ENCODE measurements around the gene TRAK1.

Gene TRAK1

DNA sequence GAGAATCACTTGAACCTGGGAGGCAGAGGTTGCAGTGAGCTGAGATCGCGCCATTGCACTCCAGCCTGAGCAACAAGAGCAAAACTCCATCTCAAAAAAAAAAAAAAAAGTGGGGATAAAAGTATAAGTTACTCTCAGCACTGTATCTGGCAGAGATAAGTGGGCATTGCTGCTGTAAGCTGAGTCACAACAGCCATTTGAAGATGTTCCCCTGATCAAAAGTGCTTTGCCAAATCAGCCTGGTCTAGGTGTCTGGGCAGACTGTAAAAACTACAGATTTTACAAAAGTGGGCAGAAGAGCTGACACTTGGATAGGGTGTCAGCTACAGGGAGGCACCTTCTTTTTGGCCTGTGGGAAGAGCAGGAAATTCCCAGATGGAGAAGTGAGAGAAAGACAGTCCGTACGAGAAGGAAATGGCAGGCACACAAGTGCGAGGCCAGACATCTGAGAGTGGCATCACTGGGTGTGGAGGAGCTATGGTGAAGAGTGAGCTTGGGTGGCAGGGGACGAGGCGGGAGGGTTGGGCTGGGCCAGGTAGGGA lies 78.5 kb downstream of the TRAK1 start:
- TF ChIP-seq GATA1 (IDR thresholded peaks at IDR 0.05; ENCODE audit: low read depth, low read length) (no peak), POLR2A (IDR thresholded peaks at IDR 0.05; ENCODE audit: low read length) (no peak)
- peak in 1 of 2 experiments; percentile 7 for DNase-seq

DNA sequence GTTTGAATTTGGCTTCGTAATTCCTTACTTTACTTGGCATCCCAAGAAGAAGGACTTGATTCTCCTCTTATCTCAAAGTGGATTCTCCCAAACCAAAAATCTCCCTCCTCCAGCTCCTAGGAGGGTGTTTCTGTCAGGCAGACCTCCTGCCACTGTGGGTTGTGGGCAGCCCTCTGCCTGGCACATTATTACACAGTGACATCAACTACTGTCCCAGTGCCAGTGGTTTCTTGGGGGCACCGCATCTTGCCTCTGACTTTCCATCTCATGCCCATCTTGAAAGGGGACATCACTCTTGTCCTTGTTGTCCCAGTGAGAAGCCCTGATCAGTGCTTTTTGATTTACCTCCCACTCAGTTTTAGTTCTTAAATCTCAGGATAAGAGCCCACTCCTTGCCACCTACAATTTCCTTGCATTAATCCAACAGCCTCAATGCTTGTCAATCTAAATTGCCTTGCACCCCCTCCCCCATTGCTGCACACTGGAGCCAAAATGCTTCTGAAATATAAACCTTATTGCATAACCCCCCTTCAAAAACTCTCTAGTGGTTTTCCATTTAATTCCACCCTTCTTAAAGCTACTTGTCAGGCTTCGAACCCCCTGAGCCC lies 81.0 kb downstream of the TRAK1 start:
- DNase-seq, result no peak
- TF ChIP-seq GATA1 (IDR thresholded peaks at IDR 0.05; ENCODE audit: low read depth, low read length) (no peak), POLR2A (IDR thresholded peaks at IDR 0.05; ENCODE audit: low read length) (no peak)

DNA sequence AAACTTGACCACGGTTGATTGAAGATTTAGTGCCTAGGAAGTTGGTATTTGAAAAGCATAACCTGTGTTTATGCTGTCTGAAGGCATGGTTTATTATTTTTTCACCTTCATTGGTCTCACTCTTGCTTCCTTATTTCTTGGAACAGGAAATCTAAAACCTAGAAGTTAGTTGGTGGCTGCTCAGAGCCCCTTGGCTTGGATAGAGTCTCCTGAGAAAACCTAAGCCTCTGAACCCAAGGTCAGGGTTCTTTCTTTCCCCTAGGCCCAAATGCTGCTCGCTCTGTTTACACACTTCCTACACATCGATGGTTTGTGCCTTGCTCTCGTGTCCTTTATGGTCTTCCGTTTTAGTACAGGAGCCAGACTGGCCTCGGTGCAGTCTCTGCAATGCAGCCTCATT lies 82.2 kb downstream of the TRAK1 start:
- no peak for DNase-seq
- TF ChIP-seq POLR2A (IDR thresholded peaks at IDR 0.05; ENCODE audit: low read length) (no peak), GATA1 (IDR thresholded peaks at IDR 0.05; ENCODE audit: low read depth, low read length) (no peak)

DNA sequence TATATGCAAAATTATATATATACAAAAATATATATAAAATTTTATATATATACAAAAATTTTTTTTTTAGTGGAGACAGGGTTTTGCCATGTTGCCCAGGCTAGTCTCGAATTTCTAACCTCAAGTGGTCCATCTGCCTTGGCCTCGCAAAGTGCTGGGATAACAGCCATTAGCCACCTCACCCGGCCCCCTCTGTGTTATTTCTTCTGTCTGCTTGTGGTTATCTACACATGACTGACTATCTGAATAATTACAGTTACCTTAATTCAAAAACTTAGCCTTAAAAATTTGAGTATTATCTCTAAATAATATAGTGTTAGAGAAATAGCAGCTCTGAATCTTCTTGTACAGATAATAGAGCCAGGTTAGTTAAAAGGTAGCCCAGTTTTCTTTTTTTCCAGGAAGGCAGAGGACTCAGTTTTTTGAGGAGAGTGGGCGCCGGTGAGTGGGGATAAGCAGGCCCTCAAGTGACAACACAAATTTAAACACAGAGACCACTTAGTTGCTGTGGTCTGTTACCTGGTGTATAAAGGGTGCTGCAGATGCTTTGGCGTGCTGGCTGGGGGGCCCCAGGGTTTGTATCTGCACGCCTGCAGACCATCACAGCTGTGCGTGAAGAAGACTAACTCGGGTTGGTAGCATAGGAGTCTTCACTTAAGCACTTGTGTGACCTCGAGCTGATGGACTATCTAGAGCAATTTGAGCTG lies 83.7 kb downstream of the TRAK1 start:
- no peak for TF ChIP-seq POLR2A (IDR thresholded peaks at IDR 0.05; ENCODE audit: low read length)
- no peak for TF ChIP-seq GATA1 (IDR thresholded peaks at IDR 0.05; ENCODE audit: low read depth, low read length)

DNA sequence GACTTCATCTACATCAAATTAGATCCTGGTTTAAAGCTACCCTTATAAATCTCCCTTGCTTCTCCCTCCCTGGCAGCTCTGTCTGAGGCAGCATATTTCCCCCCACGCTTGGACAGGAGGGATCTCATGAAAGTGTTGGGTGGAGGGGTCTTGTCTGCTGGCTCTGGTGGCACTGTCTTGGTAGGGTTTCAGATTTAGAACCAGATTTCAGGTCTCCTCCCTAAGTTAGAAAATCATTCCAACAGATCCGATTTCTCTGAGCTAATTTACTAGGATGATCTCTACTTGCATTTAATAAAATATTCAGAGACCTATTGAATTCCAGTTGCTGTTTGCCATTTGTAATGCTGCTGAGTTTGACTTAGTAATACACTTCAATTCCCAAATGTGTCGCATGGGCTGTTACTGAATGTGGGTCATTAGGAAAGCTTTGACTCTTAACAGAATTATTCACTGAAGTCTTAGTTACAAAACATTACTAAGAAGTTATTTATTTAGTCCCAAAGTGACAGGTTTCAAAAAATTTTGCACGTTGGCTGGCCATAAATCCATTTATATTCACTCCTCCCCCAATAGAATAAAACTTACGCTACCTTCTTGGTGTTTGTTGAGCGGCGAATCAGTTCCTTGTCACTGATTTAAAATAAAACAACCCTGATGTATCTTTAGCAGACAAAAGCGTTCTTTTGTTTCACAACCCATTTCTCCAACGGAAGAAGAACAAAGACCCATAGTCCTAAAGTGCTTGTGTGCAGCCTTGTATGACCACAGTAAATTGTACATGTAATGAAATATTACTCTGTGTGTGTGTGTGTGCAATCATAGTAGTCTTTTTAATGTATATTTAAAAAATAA lies 84.5 kb downstream of the TRAK1 start:
- DNase-seq, result no peak
- TF ChIP-seq GATA1 (IDR thresholded peaks at IDR 0.05; ENCODE audit: low read depth, low read length) (no peak), POLR2A (IDR thresholded peaks at IDR 0.05; ENCODE audit: low read length) (no peak)

More for the DNA sequence above, 83.7 kb downstream of the TRAK1 start:
- no peak for DNase-seq

DNA sequence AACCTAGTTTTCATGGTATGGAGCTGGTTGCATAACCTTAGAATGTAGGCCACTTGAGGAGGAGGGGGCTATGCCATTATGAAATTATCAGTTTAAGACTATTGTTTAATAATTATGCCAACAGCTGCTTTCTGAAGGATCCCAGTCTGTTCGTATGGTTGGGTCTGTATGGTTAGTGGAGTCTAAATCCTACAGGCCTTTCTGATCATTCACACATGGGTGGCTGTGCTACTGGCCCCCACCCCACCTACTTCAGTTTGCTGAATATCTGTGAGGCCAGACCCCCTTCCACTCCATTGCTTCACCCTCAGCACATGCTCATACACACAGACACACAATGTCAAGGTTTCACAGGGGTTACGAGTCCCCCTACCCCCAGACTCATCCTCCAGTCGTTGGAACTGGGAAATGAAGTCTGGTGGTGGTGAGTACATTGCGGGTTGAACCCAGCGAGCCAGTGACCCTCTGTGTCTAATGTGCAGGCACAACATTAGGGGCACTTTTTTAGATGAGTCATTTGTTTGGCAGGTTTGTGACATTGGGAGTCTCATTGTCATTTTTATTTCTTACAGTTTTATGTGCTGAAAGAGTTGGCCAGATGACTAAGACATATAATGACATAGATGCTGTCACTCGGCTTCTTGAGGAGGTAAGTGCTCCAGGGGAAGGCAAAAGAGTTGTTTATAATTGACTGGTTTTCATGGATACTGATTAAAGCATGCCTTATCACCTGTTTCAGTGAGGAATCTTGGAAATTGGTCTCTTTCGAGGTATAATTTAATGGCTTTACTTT lies 85.3 kb downstream of the TRAK1 start:
- no peak for DNase-seq
- no peak for TF ChIP-seq POLR2A (IDR thresholded peaks at IDR 0.05; ENCODE audit: low read length)
- TF ChIP-seq GATA1 (IDR thresholded peaks at IDR 0.05; ENCODE audit: low read depth, low read length), result no peak

DNA sequence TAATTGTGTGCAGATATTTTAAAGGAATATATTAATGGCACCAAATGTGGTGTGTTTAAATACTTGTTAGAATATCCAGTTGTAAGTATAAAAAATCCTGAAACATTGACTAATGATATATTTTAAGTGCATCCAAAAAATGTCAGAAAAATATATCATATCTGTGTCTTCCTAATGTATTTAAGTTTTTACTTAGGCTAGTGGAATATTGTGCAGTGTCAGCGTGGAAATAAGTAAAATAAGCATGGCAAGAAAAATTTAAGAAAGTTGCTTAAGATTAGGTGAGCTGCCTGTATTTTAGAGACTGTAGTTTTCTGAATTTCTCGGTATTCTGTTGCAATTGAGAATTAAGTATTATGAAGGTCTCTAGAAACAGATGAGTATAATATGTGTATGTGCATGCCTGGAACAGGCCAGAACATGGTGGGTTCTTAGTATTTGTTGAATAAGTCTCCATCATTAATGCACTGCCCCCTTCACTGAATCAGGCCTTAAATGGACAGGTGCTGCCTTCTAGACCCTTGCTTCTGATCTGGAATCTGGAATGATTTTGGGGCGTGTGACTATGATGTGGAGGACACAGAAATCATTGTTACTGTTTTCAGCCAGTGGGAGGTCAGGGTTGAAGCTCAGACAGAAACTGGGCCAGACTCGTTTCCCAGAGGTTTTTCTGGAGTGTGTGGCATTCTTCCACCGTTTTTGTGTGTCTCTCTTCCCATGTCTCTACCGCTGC lies 86.1 kb downstream of the TRAK1 start:
- TF ChIP-seq POLR2A (IDR thresholded peaks at IDR 0.05; ENCODE audit: low read length), result no peak
- TF ChIP-seq GATA1 (IDR thresholded peaks at IDR 0.05; ENCODE audit: low read depth, low read length), result no peak
- no peak for DNase-seq

DNA sequence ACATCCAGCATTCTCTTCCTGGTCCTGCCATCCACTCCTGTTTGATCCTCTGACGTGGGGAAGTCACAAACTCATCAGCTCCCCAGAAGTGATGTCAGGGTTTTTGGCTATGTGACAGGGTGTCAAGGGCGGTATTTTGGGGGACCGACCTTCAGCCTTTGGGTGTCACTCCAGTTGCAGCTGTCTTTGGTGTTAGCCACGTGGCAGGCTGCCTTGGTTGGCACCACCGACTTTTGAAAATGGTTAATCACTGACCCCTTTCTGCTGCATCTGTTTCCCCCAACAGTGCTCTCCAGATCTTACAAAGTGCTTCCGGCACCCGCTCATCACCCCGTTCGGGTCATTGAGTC lies 86.6 kb downstream of the TRAK1 start:
- no peak for DNase-seq
- TF ChIP-seq GATA1 (IDR thresholded peaks at IDR 0.05; ENCODE audit: low read depth, low read length), result no peak

DNA sequence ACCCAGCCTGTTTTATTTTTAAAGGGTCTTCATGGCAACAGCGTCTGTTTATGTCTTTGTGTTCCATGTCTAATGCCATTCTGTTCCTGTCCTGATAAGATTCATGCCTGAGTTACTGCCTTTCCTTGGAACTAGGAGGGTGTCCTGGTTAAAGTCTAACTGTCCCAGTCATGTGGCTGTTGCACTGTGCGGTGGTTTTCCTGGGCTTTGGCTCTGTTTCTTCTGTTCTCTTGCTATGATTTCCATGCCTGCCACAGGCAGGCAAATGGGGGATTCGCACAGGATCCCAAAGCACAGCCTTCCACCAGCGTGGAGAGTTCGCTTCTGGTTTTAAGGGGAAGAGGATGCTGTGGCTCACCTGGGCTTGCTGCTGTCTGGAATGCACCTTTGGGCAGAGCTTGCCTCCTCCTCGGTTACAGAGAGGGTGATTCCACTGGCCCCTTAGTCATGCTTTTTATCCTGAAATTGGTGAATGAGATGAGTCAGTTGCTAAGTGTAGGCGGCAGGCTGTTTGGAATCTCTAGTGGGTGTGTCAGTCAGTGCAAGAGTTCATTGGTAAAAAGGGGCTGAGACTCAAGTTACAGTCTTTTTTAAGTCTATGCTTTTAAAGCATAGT lies 88.1 kb downstream of the TRAK1 start:
- TF ChIP-seq GATA1 (IDR thresholded peaks at IDR 0.05; ENCODE audit: low read depth, low read length) (no peak), POLR2A (IDR thresholded peaks at IDR 0.05; ENCODE audit: low read length) (no peak)
- peak; percentile 24 to 69 for DNase-seq

DNA sequence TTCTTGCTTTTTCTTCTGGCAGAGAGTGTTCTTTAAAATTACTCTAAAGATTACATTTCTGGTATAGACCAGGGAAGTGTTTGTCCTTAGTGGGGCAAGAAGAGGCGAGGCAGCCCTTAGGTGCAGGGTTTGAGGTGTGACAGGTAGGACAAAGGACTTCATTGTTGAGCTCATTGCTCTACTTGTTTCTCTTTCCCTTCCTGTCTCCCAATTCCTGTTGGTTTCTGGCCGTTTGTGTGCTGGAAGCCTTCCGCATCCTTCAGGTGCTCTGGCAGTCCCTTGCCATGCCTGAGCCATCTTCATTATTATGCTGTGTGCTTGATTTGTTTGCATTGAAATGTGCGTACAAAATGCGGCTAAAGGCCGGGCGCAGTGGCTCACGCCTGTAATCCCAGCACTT lies 89.7 kb downstream of the TRAK1 start:
- no peak for DNase-seq
- no peak for TF ChIP-seq POLR2A (IDR thresholded peaks at IDR 0.05; ENCODE audit: low read length)
- TF ChIP-seq GATA1 (IDR thresholded peaks at IDR 0.05; ENCODE audit: low read depth, low read length), result no peak

DNA sequence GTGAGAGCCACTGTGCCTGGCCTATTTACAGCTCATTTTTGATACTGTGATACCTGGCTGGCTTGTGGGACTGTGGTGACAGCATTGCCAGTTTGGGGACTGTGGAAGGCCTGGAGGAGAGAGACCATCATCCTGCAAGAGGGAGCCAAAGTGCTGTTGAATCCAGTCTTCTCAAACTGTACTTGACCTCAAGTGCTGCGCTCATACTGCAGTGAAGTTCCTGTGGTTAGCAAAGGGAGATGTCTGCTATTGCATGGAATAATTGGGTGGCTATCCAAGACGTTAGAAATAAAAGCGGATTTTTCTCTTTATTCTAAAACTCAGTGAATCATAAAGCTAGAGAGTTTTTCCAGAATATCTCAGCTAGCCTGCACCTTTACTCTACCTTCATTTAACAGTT lies 91.4 kb downstream of the TRAK1 start:
- TF ChIP-seq GATA1 (IDR thresholded peaks at IDR 0.05; ENCODE audit: low read depth, low read length) (no peak), POLR2A (IDR thresholded peaks at IDR 0.05; ENCODE audit: low read length) (no peak)
- no peak for DNase-seq

DNA sequence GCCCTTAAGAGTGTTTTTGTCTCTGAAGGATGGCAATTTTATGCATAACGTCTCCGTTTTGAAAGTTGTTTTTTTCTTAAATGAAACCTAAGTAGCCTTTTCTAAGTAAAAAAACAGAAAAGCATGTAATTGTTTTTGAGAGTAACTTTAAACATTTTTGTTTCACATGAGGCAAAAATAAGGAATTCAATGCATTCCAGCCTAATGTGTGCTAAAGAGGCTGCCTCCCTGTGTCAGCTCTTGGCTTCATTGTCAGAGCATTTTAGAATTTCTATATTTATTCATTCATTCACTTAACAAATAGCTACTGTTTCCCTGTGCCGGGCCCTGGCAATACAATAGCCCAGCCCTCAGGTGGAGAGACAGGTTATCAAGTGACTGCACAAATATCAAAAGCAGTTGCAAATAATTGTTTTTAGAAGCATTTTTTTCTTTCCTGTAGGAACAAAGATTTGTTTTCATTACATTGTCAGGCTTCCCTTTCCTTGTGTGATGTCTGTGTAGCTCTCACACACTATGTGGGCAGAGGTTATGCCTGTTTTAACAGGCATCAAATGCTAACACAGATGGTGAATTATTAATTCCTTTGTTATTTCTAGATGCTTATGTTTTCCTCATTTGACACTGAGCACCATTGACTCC lies 93.0 kb downstream of the TRAK1 start:
- no peak for TF ChIP-seq GATA1 (IDR thresholded peaks at IDR 0.05; ENCODE audit: low read depth, low read length)
- TF ChIP-seq POLR2A (IDR thresholded peaks at IDR 0.05; ENCODE audit: low read length), result no peak
- DNase-seq, result no peak
